GM21390 (cell line): ENCODE results near the gene METAP1D.
"Not testable (repeated sequence)": the region's sequence is repeated elsewhere in the genome, so short reads cannot be mapped to it uniquely, and the experiment has no call there.

ENCODE experiments used
- ATAC-seq: cut with Tn5 transposase; IDR thresholded peaks from one replicate; pipeline ENCODE4 v1.9.1; 2021; ENCODE audit not compliant: unreplicated experiment

Gene METAP1D

DNA sequence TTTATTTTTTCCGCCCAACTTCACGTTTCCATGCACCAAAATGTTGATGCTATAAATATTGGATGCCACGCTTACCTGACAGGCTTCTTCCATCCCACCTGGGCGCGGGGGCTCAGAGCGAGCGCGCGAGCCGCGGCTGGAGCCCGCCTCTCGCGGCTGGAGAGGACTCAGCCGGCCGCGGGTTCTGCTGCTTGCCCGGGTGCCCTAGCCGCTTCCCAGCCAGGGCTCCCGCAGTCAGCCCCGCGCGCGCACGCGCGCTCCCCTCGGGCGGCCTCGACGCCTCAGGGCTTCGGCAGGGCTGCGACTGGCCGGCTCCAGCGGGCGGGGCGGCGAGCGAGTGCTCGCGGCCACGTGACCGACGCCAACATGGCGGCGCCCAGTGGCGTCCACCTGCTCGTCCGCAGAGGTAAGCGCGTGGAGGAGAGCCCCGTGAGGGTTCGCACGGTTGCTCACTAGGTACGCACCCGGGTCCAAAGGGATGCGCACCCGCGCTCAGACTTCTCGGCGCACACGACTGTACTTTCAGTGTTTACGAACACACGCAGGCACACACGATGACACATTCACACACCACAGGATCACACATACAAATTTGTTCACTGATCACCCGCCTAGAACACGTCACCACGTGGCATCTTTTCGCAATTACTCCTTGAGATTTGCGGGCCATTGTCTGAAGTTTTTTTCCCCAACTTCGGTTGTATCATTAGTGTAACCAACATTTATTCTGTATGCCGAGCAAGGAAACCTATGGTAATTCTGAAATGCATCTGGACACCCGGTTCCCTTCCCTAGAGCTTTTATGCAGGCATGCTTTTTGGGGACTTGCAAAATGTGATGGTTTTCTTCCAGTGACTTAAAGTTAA, at the start of gene METAP1D:
TSS of gene METAP1D (plus strand) at position 350 of the 866 bp plus-strand sequence. CDS start at position 367, 17 bp downstream.
- peak; percentile 98 for ATAC-seq

DNA sequence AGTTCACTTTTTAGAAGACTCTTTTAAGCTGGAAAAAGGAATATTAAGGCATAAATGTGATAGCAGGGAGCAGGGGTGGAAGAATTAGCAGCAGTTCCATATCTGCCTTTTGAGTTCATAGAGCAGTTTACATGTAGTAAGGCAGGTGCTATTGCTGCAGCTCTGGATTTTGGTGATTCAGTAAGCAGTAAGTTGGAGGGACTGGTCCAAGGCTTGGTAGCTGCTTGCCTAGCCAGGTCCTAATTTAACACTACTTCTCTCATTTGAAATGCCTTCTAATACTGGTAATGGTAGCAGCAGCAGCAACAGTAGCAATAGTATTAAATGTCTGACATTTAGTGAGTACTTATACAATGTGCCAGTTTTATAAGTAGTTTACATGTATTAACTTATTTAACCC, 47.5 kb upstream of the METAP1D start:
- ATAC-seq = no peak

DNA sequence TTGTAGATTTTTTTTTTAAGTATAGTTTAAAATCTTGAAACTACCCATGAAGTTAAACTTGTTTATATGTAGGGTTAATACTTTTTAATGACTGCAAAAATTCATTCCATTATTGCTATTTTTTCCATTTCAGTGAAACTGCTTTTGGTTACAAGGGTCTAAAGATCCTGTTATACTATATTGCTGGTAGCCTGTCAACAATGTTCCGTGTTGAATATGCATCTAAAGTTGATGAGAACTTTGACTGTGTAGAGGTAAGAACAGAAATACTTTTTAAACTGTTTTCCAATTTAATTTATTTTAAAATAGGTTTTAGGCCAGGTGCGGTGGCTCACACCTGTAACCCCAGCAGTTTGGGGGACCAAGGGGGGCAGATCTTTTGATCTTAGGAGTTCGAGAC, 47.0 kb upstream of the METAP1D start:
- ATAC-seq = no peak

DNA sequence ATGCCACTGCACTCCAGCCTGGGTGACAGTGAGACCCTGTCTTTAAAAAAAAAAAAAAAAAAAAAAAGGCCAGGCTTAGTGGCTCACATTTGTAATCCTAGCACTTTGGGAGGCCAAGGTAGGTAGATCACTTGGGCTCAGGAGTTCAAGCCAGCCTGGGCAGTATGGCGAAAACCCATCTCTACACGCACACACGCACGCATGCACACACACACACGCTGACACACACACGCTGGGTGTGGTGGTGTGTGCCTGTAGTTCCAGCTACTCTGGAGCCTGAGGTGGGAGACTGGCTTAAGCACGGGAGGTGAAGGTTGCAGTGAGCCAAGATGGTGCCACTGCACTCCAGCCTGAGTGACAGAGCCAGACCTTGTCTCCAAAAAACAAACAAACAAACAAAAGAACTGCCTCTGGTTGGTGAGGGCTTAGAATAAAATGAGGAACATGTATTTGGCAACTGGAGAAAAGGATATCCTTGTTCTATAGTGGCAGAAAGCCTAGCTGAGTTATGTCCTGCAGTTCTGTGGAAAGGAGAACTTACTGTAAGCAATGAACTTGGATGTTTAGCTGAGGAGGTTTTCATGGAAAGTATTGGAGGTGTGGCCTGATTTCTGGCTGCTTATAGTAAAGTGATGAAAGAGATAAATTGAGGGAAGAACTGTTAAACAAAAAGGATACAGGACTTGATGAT, 43.5 kb upstream of the METAP1D start:
- ATAC-seq = no peak

DNA sequence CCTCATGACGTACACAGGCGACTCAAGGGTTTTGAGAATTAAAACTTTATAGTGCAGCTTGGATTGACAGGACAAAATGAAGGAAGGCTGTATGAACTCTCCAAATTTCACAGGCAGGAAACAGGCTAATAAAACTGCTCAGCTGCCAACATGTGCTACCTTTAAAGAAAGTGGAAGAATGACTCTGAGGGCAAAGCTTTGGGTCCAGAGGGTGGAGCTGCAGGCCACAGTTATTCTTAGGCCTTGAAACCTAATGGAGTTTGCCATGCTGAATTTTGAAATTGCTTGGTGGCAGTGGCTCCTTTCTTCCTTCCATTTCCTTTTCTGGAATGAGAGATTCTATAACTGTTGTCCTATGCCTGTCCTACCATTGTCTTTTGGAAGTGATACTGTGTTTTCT, 42.7 kb upstream of the METAP1D start:
- no peak for ATAC-seq

DNA sequence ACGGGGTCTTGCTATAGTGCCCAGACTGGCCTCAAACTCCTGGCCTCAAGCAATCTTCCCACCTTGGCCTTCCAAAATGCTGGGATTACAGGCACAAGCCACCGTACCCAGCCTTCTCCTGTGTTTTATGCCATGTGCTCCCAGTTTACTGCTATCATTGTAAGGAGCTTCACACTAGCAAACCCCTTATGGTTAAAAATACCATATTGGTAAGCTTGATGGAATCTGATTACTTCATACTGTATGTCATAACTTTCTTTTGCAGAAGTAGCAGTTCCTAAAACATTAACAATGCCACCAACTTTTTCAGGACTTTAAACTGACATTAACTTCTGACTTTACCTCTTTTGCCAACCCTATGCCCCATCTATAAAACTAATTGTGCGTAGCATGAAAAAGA, 41.3 kb upstream of the METAP1D start:
- ATAC-seq = no peak

DNA sequence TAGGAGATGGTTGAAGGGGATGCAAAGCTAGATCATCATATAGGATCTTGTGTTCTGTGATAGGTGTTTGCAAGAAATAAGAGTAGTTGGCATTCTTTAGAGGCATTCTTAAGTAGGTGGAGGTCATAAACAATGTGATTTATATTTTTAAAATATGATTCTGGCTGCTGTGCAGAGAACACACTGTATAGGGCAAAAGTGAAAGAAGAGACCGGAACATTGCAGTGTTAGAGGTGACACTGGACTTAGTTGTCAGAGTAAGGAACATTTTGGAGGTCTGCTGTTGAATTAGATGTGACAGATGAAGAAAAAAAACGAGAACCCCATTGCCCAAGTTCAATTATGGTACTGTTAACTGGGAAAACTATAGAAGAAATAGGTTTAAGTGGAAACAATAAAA, 39.8 kb upstream of the METAP1D start:
- no peak for ATAC-seq

DNA sequence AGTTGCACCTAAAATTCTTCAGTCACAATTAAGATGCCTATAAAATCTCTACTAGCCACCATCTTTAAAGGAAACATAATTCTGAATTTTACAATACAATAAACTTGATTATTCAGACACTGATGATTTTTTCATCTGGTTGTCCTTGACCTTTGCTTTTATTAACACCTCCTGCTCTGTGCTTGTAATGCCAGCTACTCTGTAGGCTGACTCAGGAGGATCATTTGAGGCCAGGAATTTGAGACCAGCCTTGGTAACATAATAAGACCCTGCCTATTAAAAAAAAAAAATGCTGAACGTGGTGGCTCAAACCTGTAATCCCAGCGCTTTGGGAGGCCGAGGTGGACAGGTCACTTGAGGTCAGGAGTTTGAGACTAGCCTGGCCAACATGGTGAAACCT, 39.2 kb upstream of the METAP1D start:
- no peak for ATAC-seq

DNA sequence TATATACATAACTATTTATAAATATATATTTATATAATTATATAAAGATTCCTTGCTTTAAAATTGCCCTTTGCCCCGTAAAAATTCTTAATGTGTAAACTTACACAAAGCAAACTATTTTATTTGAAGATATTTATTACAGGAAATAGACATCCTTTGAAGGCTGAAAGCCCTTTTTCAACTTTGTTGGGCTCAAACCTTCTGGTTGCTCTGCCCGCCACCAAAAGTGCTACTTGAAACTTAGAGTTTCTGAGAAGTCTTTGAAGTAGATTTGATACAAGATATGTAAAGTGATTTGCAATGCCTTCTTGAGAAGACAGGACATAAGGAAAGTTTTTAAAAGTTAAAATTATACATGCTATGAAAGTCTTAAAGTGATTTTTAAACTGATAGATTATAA, 36.6 kb upstream of the METAP1D start:
- no peak for ATAC-seq

DNA sequence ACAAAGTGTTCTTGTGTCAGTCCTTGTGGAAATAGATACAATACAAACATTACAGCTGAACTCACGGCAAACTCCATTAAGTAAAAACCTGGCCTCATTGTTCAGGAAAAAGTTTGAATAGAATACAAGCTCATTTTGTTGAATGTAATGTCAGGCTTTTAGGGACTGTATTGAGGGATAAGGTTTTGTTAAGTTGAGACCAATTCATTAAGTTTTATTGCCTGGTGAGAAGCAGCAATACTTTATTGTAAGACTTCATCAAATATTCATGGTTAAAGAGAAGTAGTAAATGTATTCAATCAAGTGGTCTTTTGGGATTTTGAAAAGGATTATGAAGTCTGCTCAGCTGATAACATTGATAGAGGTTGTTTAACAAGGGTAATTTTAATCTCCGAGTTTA, 35.4 kb upstream of the METAP1D start:
- ATAC-seq = no peak

DNA sequence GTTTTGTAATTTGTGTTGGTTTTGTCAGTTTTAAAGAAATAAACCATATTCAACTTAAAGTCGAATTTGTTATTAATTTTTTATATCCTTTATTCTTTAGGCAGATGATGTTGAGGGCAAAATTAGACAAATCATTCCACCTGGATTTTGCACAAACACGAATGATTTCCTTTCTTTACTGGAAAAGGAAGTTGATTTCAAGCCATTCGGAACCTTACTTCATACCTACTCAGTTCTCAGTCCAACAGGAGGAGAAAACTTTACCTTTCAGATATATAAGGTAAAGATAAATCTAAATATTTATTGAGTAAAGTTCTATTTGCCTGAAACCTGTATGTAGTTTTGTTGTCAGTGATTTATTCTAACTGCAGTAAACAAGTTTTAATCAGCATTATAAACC, 34.5 kb upstream of the METAP1D start:
- no peak for ATAC-seq

DNA sequence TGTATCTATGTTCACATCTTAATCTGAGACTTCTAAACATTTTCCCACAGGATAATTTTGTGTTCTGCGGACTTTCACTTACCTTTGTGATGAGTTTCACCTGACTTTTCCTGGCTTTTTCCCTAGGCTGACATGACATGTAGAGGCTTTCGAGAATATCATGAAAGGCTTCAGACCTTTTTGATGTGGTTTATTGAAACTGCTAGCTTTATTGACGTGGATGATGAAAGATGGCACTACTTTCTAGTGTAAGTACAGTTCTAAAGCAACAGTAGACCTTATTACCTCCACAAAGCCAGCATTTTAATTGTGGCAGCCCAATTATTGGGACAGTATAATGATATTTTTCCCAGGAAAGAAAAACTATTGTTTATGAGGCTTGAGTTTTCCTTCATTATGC, 34.1 kb upstream of the METAP1D start:
- ATAC-seq = no peak

DNA sequence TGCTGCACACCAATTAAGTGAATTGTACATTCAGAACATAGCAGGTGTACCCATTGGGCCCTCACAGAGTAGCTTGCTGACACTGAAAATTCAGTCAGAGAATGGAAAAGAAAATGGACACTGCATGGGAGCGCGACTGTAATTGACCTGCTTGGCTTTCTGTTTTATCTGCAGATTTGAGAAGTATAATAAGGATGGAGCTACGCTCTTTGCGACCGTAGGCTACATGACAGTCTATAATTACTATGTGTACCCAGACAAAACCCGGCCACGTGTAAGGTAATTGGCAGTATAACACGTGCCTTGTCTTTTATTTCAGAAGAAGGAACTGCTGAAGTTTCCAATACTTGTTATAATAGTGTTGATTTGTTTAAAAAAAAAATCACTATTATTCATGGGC, 33.5 kb upstream of the METAP1D start:
- no peak for ATAC-seq

DNA sequence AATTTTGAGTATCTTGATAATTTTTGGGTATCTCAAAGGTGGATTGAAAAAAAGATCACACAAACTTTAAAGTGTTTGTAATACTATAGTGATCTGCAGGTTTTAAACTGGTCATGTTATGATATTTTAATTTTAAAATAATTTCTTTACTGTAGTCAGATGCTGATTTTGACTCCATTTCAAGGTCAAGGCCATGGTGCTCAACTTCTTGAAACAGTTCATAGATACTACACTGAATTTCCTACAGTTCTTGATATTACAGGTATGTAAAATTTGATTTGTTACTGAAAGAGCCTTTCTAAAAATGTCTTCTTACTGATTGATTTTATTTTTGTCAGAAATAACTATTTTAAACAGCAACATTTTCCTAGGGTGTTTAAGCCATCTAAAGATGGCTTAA, 33.1 kb upstream of the METAP1D start:
- ATAC-seq = no peak

DNA sequence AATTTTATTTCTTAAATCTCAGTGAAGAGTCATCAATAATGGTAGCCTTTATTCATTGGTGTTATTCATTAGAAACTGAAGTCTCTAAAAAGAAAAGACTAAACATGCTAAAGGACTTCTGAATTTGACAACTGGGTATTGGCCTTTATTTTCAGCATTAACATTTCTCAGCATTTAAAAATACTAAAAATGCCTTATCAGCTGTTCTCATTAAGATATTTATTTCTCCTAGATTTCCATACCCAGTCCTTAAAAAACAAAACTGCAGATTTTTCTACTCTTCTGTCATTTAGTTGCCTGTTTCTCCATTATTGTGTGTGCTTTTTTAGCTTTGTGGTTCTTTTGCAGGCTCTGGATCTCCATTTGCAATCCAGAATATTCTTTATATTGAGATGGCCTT, 31.2 kb upstream of the METAP1D start:
- ATAC-seq = no peak

DNA sequence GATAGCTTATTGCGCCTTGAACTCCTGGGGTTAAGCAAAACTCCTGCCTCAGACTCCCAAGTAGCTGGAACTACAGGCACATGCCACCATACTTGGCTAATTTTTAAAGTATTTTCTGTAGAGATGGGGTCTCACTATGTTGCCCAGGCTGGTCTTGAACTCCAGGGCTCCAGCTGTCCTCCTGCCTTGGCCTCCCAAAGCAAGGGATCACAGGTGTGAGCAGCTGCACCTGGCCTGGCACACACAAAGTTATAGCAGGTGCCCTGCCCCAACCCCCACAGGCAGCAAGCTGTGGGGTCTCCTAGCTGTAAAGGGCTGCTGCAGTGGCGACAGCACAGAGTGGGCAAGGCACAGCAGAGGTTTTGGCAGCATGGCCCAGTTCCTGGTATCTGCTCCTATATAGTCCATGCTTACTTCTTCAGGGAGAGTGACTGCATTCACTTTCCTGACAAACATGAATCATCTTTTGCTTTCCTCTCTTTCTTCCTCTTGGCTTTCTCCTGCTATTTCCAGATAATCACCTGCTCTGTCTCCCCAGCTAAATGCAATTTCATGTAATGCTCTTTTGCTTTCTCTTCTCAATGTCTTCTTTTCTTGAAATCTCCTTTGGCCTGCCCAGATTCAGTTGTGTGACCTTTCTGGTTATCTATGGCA, 27.3 kb upstream of the METAP1D start:
- ATAC-seq = no peak

DNA sequence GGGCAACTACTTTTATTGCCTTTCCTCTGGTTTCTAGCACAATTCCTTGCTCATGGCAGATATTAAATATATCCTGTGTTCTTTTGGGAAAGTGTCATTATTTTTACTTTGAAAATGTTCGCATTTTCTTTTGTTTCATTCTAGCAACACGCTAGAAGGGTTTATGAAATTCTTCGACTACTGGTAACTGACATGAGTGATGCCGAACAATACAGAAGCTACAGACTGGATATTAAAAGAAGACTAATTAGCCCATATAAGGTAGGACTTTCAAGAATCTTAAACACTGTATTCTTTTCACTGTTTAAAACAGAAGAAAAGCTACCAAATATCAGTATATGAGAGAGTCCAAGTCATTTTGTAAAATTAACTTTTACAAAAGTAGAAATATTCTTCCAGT, 20.6 kb upstream of the METAP1D start:
- ATAC-seq = no peak

DNA sequence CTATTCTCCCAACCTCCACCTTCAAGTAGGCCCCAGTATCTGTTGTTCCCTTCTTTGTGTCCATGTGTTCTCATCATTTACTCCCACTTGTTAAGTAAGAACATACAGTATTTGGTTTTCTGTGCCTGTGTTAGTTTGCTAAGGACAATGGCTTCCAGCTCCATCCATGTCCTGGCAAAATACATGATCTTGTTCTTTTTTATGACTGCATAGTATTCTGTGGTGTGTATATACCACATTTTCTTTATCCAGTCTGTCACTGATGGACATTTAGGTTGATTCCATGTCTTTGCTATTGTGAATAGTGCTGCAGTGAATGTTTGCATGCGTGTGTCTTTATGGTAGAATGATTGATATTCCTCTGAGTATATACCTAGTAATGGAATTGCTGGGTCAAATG, 15.8 kb upstream of the METAP1D start:
- not testable (repeated sequence) for ATAC-seq

DNA sequence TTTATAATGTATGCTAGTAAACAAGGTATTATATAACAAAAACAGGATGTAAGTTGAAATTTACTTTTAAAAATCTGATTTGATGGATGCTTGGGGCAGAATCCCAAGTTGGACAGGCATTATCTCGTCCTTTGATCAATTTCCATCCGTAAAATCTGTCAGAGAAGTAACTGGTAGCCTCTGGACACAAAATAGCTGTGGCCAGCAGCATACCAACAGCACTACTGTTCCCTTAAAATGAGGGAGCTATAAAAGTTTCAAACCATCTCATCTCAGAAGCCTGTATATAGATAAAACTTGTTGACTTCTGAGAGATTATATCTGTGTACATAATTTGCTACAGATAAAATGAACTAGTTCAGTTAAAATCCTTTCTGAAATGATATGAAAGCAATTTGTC, 14.7 kb upstream of the METAP1D start:
- no peak for ATAC-seq

DNA sequence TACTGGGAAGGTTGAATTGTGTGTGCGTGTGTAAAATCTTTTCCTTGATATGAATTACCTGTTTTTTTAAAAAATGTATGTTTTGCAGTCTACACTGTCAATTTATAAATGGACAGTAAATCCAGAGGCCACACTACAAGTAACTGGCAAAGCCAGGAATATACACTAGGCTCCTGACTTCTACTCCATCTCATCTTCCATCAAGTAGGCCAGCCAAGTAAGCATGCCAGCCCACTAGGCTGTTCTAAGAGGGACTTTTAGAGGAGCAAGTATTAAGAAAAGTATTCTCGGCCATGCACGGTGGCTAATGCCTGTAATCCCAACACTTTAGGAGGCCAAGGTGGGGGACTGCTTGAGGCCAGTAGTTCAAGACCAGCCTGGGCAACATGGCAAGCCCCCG, 13.0 kb upstream of the METAP1D start:
- no peak for ATAC-seq

DNA sequence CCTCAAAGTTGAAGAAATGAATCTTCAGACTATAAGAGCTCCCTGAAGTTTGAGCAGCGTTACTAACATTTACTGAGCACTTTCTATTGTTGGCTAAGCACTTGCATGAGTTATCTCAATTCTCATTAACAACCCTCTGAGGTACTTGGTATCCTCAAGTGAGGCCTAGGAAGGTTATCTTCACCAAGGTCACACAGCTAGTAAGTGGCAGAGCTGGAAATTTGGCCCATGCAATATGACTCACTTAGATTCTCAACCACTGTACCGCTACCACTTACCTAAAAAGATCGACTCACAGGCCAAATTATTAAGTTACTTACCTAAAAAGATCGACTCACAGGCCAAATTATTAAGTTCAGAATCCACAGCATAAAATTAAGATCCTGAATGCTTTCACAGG, 8.7 kb upstream of the METAP1D start:
- ATAC-seq = no peak

DNA sequence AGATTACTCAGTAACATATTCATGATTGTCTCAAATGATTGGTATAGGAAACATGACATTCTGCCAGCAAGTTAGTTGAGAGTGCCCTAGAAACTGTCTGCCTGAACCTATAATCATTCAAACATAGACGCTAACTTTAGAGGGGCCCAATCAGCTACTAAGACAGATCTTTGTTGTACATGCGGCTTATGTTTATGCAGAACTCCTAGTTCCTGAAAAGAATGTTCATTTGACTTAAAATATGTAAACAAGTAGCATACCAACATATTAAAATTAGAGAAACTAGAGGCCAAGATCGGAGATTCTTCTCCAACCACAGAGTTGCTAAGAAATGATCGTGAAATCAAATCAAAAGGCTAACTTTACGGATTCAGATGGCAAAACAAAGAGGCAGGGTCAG, 4.2 kb upstream of the METAP1D start:
- ATAC-seq = no peak
